Activated CD4-positive, alpha-beta T cell treated with anti-CD3 and anti-CD28 coated beads, Interleukin-2, Interleukin-4, amounts not matched to agents 100 ng/mL and 50 ng/mL, durations not matched to agents 16 hours and 8 hours (primary cell): ENCODE results near the gene STXBP2.

Experiments
- DNase-seq: peaks from one replicate; pipeline ENCODE4 v3.0.0-alpha.2; 2020; ENCODE audit warnings: low spot score

STXBP2 gene

DNA sequence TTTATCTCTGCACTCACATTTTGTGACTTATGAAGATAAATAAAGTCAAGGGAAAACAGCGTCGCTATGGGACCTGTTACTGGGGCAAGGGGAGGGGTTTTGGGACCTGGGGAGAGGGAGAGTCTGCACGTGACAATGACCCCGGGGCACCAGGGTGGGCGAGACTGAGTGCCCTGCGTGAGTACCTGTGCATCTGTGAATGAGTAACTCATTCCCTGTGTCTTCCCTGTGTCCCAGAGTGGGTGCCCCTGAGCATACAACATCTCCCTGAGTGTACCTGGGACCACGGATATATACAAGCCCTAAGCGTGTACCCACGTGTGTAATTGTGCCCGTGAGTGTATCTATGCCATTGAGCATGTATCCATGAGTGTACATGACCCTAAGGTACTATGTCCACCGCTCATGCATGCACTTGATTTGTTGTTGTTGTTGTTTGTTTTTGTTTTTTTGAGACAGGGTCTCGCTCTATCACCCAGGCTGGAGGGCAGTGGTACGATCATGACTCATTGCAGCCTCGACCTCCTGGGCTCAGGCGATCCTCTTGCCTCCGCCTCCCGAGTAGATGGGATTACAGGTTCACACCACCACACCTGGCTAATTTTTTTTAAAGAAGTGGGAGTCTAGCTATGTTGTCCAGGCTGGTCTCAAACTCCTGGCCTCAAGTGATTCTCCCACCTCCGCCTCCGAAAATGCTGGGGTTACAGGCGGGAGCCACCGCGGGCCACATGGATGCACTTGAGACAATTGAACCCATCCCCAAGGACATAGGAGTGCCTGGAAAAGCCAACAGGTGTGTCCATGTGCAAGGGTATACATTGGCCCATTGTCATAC, 43.1 kb downstream of the STXBP2 start:
- DNase-seq: no peak

DNA sequence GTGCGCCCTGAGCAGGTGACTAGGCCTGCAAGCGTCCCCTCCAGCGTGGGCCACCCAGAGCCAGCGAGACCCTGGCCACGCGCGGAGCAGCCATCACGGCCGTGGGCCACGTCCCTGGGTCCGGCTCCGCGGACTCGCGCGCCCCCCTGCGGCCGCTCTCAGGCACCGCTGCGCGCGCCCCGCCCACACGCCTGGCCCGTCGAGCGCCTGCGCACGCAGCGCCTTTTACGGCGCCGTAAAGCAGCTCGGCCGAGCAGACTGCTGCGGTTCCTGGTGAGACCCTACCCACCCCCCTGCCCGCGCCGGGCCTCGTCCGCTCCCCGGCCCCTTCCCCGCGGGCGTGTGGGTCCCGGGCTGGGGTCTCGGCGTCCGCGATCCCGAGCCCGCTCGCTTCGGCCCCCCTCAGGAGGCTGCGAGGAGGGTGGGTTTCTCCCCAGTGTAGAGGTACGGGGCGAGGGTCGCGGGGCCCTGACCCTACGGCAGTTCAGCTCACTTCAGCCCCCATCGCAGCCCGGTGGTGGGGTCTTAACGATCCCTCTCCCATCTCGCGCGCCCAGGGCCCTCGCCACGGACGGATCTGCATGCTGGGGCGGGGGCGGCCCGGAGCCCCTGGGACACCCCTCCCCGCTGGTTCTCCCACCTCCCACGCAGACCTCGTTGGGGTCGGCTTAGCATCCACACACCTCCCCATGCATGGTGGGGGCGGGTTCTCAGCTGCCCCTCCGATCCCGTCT, 43.9 kb downstream of the STXBP2 start, which contains the start of gene TRAPPC5:
TSS of gene TRAPPC5 (plus strand) at position 228 of the 734 bp plus-strand sequence. CDS start 1,421 bp downstream, outside the sequence.
- DNase-seq: peak; percentile 88

DNA sequence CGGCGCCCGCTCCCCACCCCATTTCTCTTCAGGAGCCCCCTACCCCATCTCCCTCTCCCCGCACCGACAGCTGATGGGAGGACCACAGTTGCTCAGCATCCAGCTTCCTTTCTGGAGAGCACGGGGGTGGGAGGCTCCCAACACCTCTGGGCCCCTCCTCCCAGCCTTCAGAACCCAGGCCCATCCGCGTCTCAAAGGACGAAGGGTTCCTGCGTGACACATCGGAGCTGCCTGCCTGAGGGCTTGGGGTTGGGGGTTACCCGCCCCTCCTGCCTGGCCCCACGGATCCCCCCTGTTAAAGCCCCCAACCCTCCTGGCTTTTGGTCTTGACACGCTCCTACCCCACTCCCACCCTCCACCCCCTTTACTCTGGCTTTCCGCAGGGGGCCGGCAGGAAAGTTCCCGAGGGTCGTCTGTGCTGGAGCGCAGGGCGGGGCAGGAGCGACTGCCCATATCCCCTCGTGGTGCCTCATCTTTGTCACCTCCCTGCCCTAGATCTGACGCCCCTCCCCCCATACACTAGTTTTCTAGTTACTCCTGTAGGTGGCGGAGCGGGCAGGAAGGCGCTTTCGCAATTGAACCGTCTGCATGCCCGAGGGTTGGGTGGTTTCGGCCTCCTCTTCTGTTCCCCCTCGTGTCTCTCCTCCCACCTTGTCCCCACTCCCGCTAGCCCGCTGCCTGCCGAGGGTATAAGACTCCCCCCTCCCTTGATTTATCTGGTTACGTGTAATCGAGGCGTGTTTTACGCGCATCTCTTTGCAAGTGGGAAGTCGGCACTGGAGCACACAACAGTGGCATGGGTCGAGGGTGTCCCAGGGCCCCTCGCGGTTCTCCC, 44.6 kb downstream of the STXBP2 start:
- DNase-seq: peak; percentile 91

DNA sequence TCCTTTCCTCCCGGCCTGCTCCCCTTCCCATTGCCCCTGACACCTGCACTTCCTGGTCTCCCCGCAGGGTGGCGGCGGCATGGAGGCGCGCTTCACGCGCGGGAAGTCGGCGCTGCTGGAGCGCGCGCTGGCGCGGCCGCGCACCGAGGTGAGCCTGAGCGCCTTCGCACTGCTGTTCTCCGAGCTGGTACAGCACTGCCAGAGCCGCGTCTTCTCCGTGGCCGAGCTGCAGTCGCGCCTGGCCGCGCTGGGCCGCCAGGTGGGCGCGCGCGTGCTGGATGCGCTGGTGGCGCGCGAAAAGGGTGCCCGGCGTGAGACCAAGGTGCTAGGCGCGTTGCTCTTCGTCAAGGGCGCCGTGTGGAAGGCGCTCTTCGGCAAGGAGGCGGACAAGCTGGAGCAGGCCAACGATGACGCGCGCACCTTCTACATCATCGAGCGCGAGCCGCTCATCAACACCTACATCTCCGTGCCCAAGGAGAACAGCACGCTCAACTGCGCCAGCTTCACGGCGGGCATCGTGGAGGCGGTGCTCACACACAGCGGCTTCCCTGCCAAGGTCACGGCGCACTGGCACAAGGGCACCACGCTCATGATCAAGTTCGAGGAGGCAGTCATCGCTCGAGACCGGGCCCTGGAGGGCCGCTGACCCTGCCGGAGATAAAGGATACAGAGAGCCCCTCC, 45.4 kb downstream of the STXBP2 start:
- no peak for DNase-seq

DNA sequence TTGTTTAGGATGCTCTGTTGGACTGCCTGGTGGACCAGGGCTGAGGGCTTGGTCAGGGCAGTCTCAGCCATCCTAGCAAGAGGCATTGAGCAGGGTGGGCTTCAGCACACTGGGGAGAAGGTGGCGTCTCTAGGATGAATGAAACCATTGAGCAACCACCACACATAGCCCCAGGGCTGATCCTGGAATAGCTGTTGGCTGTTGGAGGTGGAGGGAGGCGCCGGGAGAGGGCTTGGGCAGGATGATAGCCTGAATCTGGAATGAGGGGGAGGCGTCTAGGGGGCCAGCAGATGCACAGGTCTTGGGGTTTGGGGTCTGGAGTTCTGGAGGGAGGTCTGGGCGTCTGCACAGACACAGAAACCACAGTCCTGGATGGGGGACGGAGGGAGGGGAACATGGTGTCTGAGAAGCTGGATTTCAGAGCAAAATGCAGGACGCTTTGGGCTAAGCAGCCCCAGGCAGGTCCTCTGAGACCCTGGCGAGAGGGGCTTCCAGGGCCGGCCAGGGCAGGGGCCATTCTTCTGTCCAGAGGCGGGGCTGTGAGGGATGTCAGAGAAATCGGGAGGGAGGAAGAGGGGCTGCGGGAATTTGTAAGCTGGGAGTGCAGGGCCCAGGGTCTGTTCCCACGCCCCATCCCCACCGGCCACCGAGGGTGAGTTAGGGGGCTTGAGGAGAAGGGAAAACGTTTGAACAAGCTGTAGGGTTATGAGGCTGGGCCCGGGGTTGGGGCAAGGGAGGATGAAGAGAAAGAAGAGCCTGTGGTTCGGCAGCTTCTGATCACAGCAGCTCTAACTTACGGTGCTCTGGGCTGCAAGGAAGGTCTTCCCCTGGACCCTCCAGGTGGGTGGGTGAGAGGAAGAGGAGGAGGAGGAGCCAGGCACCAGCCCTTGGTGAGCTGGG, 48.9 kb downstream of the STXBP2 start:
- no peak for DNase-seq

DNA sequence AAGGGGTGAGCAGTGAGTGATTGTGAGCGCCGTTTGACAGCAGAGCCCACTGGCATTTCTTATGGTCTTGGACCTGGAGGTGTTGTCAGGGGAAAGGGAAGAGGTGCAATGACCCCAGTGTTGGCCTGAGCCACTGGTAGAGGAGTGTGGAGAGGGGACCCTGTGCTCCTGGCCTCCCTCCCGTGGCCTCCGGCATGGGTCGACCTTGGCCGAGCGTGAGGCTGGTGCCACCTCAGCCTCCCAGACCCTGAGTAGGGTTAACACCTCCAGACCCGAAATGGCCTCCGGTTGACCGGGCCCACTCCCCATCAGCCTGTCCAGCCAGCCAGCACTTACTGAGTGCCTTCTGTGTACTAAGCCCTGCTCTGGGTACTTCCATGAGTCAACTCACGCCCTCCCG, 50.3 kb downstream of the STXBP2 start:
- no peak for DNase-seq

DNA sequence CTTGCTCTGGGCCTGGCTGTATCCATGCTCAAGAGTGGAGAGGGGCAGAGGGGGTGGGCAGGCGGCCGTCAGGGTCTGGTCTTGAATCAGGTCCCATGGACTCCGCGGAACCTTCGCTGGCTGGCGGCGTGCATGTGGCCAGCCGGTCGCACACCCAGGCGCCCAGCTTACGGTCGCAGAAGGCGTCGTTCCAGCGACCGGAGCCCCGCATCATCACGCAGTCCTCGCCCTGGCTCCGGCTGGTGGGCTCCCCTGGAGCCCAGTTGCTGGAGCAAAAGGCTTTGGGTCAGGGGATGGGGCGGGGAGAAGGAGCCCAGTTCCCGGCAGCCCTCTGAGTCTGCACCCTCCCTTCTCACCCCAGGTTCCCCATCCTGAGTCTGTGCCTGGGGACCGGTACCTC, 52.3 kb downstream of the STXBP2 start:
- DNase-seq: no peak

DNA sequence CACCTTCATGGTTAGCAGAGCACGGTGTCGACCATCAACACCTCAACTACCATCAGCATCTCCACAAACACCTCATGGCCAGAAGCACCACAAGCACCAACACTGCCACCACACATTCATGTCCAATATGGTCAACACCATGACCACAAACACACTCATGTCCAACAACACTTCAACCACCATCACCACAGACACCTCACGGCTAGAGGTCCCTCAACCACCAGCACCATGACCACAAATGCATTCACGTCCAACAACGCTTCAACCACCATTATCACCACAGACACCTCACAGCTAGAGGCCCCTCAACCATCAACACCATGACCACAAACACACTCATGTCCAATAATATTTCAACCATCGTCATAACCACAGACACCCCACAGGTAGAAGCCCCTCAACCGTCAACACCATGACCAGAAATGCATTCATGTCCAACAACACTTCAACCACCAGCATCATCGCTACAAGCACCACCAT, 53.9 kb downstream of the STXBP2 start:
- no peak for DNase-seq

DNA sequence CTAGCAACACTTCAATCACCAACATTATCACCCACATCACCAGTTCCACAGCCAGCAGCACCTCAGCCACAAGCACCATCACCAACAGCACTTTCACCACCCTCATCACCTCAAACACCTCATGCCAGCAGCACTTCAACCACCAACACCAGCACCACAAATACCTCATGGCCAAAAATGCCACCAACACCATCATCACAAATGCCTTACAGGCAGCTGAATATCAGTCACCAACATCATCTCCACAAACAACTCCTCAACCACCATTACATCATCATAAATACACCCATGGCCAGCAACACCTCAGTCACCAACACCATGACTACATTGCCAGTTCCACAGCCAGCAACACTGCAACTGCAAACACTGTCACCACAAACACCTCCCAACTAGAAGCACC, 54.6 kb downstream of the STXBP2 start:
- DNase-seq: peak; percentile 8

DNA sequence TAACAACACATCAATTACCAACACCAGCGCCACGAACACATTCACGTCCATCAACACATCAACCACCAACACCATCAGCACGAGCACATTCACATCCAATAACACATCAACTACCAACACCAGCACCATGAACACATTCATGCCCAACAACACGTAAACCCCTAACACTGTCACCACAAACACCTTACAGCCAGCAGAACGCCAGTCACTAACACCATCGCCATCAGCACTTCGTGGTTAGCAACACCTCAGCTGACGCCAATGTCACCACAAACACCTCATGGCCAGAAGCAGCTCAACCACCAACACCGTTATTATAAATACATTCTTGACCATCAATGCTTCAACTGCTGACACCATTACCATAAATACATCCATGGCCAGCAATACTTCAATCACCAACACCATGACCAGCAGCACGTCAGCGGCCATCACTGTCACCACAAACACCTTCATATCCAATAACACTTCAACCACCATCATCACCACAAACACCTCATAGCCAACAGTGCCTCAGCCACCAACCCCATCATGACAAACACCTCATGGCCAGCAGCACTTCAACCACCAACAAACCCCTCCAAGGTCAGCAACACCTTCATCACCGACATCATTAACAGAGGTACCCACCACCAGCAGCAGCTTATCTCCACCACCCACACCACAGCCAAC, 55.6 kb downstream of the STXBP2 start:
- peak; percentile 26 for DNase-seq

DNA sequence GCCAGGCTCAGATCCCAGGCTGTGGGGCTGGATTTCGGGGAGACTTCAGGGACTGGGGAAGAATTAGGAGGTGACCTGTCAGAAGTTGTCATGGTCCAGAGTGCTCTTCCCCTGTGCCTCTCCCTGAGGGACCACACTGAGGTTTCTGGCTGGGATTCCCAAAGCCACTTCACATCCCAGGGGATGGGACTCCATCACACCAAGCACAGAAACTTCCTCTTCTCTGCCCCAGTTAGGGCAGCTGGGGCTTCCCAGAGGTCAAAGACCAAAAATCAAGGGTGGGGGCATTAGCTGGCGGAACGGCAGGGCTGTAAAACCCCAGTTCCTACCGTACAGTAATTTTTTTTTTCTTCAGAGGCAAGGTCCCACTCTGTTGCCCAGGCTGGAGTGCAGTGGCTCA, 57.6 kb downstream of the STXBP2 start:
- DNase-seq: no peak
